H7 (cell line): ENCODE measurements around the gene LHX4. TPM values are rescaled to one million over a fixed set of nuclear protein-coding genes. Genes with fewer than 3 reads are reported as not detected.

ENCODE experiments used
- DNase-seq: peaks from one replicate; pipeline ENCODE4 v3.0.0; 2012
- H3K27me3 ChIP-seq: 2 replicates; pipeline ENCODE4 v1.6.0; 2011; ENCODE audit warnings: mild to moderate bottlenecking, low read length; ENCODE audit not compliant: control insufficient read depth, insufficient read depth
- H3K36me3 ChIP-seq: replicated peaks from 2 replicates; pipeline ENCODE4 v1.5.1; 2011; ENCODE audit warnings: low read length; ENCODE audit not compliant: control insufficient read depth, insufficient read depth
- H3K4me3 ChIP-seq: 2 replicates; pipeline ENCODE4 v1.5.1; 2011; ENCODE audit warnings: low read depth, mild to moderate bottlenecking, control low read depth, low read length, moderate library complexity; ENCODE audit not compliant: insufficient read depth
- total RNA-seq: library from RNA; depleted of rRNA; stranded (reverse); fragments of >200 nt; shearing (Covaris generic); gene quantifications from 2 replicates; pipeline ENCODE4 v1.2.3, GENCODE V29; 2014

The LHX4 gene
- total RNA-seq, 1 experiment from 2014 or later, result 1.1 TPM

GRCh38 chr1:180287988-180288705 is 58.1 kb downstream of the LHX4 start:
- H3K27me3 ChIP-seq, result no peaks in the 10 kb centered on the region
- H3K4me3 ChIP-seq, result no peak overlapping the region
- DNase-seq, result no peak
- peaks cover 2% of the 10 kb centered on the region; the same call in 1 of the 2 replicates for H3K36me3 ChIP-seq

GRCh38 chr1:180288940-180289339 is 58.9 kb downstream of the LHX4 start:
- Histone ChIP-seq H3K27me3 (no peaks in the 10 kb centered on the region), H3K4me3 (no peak overlapping the region), H3K36me3 (peaks cover 2% of the 10 kb centered on the region; the same call in 1 of the 2 replicates)
- DNase-seq, result no peak

GRCh38 chr1:180290265-180291001 is 60.4 kb downstream of the LHX4 start:
- peaks cover 2% of the 10 kb centered on the region; the same call in 1 of the 2 replicates for H3K36me3 ChIP-seq
- no peak for DNase-seq
- no peak overlapping the region for H3K4me3 ChIP-seq
- H3K27me3 ChIP-seq, result no peaks in the 10 kb centered on the region

- DNase-seq, result no peak
- H3K36me3 ChIP-seq, result peaks cover 2% of the 10 kb centered on the region; the same call in 1 of the 2 replicates
- H3K4me3 ChIP-seq, result no peak overlapping the region
- no peaks in the 10 kb centered on the region for H3K27me3 ChIP-seq
Measured at GRCh38 chr1:180291004-180291403, 60.9 kb downstream of the LHX4 start.

GRCh38 chr1:180294711-180295110 is 64.6 kb downstream of the LHX4 start:
- DNase-seq, result no peak
- Histone ChIP-seq H3K4me3 (no peak overlapping the region), H3K36me3 (no peaks in the 10 kb centered on the region), H3K27me3 (no peaks in the 10 kb centered on the region)

- no peaks in the 10 kb centered on the region for H3K36me3 ChIP-seq
- H3K4me3 ChIP-seq, result no peak overlapping the region
- no peak for DNase-seq
- no peaks in the 10 kb centered on the region for H3K27me3 ChIP-seq
Measured at GRCh38 chr1:180295999-180296398, 65.9 kb downstream of the LHX4 start.

GRCh38 chr1:180299479-180300221 is 69.6 kb downstream of the LHX4 start:
- H3K27me3 ChIP-seq, result no peaks in the 10 kb centered on the region

GRCh38 chr1:180301135-180301742 is 71.2 kb downstream of the LHX4 start:
- H3K27me3 ChIP-seq, result no peaks in the 10 kb centered on the region
- no peak overlapping the region for H3K4me3 ChIP-seq
- DNase-seq, result no peak
- H3K36me3 ChIP-seq, result no peaks in the 10 kb centered on the region

More at GRCh38 chr1:180299479-180300221, 69.6 kb downstream of the LHX4 start:
- Histone ChIP-seq H3K4me3 (no peak overlapping the region), H3K36me3 (no peaks in the 10 kb centered on the region)
- DNase-seq, result no peak

- Histone ChIP-seq H3K4me3 (no peak overlapping the region), H3K27me3 (no peaks in the 10 kb centered on the region), H3K36me3 (no peaks in the 10 kb centered on the region)
- DNase-seq, result no peak
Measured at GRCh38 chr1:180309338-180309737, 79.3 kb downstream of the LHX4 start.

GRCh38 chr1:180310095-180310494 is 80.0 kb downstream of the LHX4 start:
- H3K27me3 ChIP-seq, result no peaks in the 10 kb centered on the region
- no peak for DNase-seq
- H3K4me3 ChIP-seq, result no peak overlapping the region

GRCh38 chr1:180311011-180311730 is 81.1 kb downstream of the LHX4 start:
- no peak for DNase-seq
- no peak overlapping the region for H3K4me3 ChIP-seq
- no peaks in the 10 kb centered on the region for H3K36me3 ChIP-seq
- no peaks in the 10 kb centered on the region for H3K27me3 ChIP-seq

More at GRCh38 chr1:180310095-180310494, 80.0 kb downstream of the LHX4 start:
- no peaks in the 10 kb centered on the region for H3K36me3 ChIP-seq

- H3K27me3 ChIP-seq, result no peaks in the 10 kb centered on the region
- no peak for DNase-seq
- H3K36me3 ChIP-seq, result no peaks in the 10 kb centered on the region
- H3K4me3 ChIP-seq, result no peak overlapping the region
Measured at GRCh38 chr1:180312926-180313325, 82.9 kb downstream of the LHX4 start.

GRCh38 chr1:180327089-180327488 is 97.0 kb downstream of the LHX4 start:
- H3K4me3 ChIP-seq, result no peak overlapping the region
- H3K27me3 ChIP-seq, result no peaks in the 10 kb centered on the region
- H3K36me3 ChIP-seq, result no peaks in the 10 kb centered on the region
- no peak for DNase-seq
